Raji (cell line): Measurements from ENCODE around the gene ARVCF.

ENCODE experiments used
- POLR2A ChIP-seq: IDR thresholded peaks from 2 replicates; pipeline ENCODE4 v1.6.1; 2011; ENCODE audit warnings: low read depth, low read length, control low read depth; ENCODE audit not compliant: insufficient read depth

Gene ARVCF

GRCh38 chr22:19995611-19996339 lies 20.8 kb downstream of the ARVCF start:
- no peak for TF ChIP-seq POLR2A

- TF ChIP-seq POLR2A, result no peak
These were observed 21.6 kb downstream of the ARVCF start for GRCh38 chr22:19994851-19995610.

GRCh38 chr22:19993926-19994325 lies 22.7 kb downstream of the ARVCF start:
- TF ChIP-seq POLR2A, result no peak

- TF ChIP-seq POLR2A, result no peak
These were observed 23.7 kb downstream of the ARVCF start for GRCh38 chr22:19992921-19993355.

GRCh38 chr22:19992481-19992911 lies 24.1 kb downstream of the ARVCF start:
- no peak for TF ChIP-seq POLR2A

- no peak for TF ChIP-seq POLR2A
These were observed 24.8 kb downstream of the ARVCF start for GRCh38 chr22:19991645-19992451.

GRCh38 chr22:19991395-19991644 lies 25.3 kb downstream of the ARVCF start:
- TF ChIP-seq POLR2A, result no peak

- no peak for TF ChIP-seq POLR2A
These were observed 25.8 kb downstream of the ARVCF start for GRCh38 chr22:19990609-19991394.

- no peak for TF ChIP-seq POLR2A
These were observed 26.4 kb downstream of the ARVCF start for GRCh38 chr22:19990188-19990587.

GRCh38 chr22:19989725-19990067 lies 26.9 kb downstream of the ARVCF start:
- no peak for TF ChIP-seq POLR2A

GRCh38 chr22:19988965-19989724 lies 27.5 kb downstream of the ARVCF start:
- no peak for TF ChIP-seq POLR2A

- TF ChIP-seq POLR2A, result no peak
These were observed 28.3 kb downstream of the ARVCF start for GRCh38 chr22:19988331-19988808.

GRCh38 chr22:19987394-19988306 lies 29.0 kb downstream of the ARVCF start:
- no peak for TF ChIP-seq POLR2A
